HUDEP-2 (cell line): ENCODE results near the gene CNNM1.

ENCODE experiments used
- DNase-seq, 76 experiments: peaks; one replicate each; lab custom pipeline; 2025; ENCODE audit not compliant: unreplicated experiment in 76 of 76; lab: John Stamatoyannopoulos, UW

The CNNM1 gene

GRCh38 chr10:99410876-99411275 lies 81.7 kb downstream of the CNNM1 start:
- DNase-seq: no peak

- DNase-seq: no peak
Observed at GRCh38 chr10:99411546-99411945, 82.4 kb downstream of the CNNM1 start.

DNA sequence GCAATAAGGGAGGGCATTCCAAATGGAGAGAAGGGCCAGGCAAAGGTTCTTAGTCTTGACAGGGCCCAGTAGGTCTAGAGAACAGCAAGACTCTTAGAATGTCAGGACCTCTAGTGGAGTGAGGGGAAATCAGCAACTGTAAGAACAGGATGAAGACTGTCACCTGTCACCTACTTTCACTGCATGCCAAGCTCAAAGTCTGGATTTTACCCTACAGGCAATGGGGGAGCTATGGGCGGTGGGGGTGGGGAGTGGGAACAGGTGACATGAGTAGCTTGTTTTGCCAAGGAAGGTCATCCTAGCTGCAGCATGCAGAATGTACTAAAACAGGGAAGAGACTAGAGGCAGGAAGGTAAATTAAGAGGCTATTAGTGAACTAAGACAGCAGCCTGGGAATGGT lies 82.9 kb downstream of the CNNM1 start:
- DNase-seq: no peak

GRCh38 chr10:99418910-99419624 lies 89.9 kb downstream of the CNNM1 start:
- no peak for DNase-seq

DNA sequence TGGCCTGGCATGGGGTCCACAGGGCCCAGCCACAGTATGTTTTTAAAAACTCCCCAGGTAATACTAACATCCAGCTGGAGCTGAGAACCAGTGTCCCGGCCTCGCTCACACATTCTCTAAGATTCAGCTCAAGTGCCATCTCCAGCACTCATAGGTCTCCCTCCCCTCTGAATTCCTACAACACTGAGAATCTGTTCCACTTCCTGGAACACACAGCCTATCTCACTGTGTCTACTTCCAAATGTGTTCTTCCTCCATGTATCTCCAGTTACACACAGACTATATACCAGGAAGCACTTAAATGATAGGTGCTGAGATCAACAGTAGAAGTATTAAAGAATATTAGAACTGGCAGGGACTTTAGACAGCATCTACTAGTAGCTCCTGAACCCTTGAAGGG lies 90.5 kb downstream of the CNNM1 start:
- no peak for DNase-seq

DNA sequence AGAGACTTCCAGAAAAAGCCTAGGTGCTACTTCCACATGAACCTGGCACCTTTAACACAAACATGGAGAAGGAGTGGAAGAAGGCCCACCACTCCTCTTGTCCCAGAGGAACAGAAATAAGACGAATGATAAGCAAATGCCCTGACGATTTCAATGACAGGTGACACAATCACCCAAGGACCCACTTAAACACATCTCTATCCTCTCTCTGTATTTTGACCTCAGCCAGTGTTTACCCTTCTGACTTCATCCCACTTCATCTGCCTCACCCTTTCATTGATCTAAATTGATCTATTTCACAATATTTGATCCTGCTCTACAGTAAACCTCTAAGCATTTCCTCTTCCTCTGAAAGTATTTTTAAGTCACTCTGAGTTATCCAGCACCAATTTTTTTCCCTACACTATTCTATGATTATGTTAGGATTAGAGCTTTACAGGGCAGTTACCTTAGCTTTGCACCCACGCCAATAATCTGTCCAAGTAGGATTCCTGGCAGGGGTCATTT lies 92.1 kb downstream of the CNNM1 start:
- no peak for DNase-seq

GRCh38 chr10:99422529-99423096 lies 93.5 kb downstream of the CNNM1 start:
- no peak for DNase-seq

DNA sequence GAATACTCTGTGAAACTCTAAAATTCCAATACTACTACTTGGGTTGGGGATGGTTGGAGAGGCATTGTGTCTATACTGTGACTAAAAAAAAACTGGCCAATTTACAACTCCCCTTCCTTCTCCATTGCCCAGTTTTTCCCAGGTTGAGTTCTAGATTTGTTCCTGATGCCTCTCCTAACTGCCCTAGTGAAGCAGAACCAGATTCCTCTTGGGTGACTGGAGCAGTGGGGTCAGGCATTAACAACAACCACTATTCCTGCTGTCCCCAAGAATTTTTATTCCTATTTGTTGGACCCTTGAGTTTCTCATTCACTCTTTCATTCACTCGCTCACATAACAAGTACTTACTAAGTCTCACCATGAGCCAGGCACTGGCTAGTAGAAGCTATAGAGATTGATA lies 95.5 kb downstream of the CNNM1 start:
- no peak for DNase-seq

DNA sequence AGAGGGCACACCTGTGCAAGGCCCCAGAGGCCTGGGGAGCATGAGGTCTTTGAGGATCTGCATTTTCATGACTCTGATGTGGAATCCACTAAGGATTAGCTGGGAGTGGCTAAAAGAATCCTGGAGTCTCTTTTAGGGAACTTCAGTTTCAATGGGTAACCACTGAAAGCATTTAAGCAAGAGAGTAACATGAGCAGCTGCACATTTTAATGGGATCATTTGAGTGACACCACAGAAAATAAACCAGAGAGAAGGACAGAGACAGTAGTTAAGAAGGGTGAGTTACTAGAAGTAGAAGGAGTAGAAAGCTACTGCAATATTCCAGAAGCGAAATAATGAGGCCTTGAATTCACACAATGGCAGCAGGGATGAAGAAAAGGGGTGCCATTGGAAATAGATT lies 96.0 kb downstream of the CNNM1 start:
- no peak for DNase-seq

DNA sequence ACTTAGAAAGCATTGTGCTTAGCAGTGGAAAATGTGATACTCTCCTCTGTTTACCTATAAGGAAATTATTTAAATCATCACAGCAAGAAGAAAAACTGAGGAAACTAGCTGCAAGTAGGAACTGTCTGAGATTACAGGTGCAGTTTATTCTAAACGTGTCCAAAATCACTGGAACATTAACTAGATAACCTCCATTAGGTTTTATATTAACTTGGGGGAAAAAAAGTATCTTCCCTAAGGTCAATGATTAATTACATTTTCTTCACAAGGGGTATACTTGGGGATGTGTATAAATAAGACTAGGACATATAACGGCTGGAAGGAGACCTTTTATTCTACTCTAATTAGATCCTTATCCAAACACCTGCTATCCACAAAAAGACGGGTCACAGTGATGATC lies 97.5 kb downstream of the CNNM1 start:
- no peak for DNase-seq

DNA sequence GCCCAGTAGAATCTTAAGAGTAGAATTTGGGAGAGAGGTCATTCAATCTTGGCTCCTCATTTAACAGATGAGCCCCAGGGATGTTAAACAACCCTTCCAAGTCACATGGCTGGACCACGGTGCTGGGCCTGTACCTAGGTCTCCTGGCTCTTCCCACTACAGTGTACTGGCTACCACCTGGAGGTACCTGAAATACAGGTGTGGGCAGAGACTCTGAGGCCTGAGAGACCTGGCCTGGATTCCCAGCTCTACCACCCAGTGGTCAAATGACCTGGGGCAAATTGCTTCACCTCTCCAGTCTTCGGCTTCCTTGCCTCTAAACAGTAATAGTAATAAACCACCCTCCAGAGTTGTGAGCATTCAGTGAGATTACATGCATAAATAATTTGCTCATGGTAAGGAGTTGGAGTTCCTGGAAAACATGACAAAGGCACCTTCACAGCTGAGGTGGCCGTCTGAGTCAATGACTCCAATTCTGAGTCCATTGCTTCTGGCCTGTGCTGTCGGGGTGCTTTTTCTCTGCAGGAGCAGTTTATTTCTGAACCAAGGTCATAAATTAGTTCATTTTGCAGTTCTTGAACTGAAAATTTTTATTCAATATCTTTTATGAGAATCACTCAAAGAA lies 98.5 kb downstream of the CNNM1 start:
- no peak for DNase-seq

- no peak for DNase-seq
Observed at GRCh38 chr10:99429517-99430095, 100.5 kb downstream of the CNNM1 start.

DNA sequence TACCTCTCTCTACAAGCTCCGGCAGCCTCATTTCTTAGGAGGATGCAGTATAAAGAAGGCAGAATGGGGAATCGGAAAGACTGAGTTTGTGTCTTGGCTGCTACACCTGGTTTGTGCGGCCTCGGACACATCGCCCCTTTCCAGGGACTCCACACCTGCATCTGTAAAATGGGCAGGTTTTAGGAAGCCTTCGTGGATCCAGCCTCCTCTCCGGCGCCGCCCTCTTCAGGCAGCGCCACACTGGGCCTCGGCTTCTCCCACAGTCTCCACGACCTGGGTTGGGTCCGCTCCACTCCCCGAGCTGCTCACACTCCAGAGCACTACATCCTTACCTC lies 100.9 kb downstream of the CNNM1 start:
- DNase-seq: peak in 1 of 76 experiments; percentile 27

GRCh38 chr10:99430451-99431189 lies 101.5 kb downstream of the CNNM1 start, which contains the start of gene GOT1:
GOT1 (minus strand) TSS chr10:99430624; CDS start chr10:99430565, 59 bp downstream.
- peak in 75 of 76 experiments; percentile 55 to 99 (median 95) for DNase-seq

GRCh38 chr10:99431190-99431760 lies 102.1 kb downstream of the CNNM1 start:
- peak in 54 of 76 experiments; percentile 3 to 63 (median 41) for DNase-seq

DNA sequence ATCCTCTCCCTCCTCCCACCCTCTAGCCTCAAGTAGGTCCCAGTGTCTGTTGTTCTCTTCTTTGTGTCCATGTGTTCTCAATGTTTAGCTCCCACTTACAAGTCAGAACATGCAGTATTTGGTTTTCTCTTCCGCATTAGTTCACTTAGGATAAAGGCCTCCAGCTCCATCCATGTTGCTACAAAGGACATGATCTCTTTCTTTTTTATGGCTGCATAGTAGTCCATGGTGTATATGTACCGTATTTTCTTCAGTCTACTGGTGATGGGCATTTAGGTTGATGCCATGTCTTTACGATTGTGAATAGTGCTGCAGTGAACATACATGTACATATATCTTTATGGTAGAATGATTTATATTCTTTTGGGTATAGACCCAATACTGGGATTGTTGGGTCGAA lies 102.9 kb downstream of the CNNM1 start:
- DNase-seq: no peak

- no peak for DNase-seq
Observed at GRCh38 chr10:99432881-99433280, 103.7 kb downstream of the CNNM1 start.

GRCh38 chr10:99433378-99434020 lies 104.3 kb downstream of the CNNM1 start:
- DNase-seq: peak in 2 of 76 experiments; percentile 2 to 6

GRCh38 chr10:99435986-99436638 lies 107.0 kb downstream of the CNNM1 start:
- DNase-seq: peak in 36 of 76 experiments; percentile 4 to 70 (median 46)
